Cerebellar nuclear complex (tissue), 1 donor: ENCODE results near the gene PTPRD.
A peak's percentile ranks its signal among the peaks of the same experiment; 100 is the strongest.

ENCODE experiments used
- DNase-seq, 2 experiments: peaks; one replicate each; lab custom pipeline; 2025; lab: John Stamatoyannopoulos, UW

PTPRD gene

GRCh38 chr9:8683496-8683895 is 1929.3 kb downstream of the PTPRD start:
- peak in 1 of 2 experiments; percentile 42 for DNase-seq

DNA sequence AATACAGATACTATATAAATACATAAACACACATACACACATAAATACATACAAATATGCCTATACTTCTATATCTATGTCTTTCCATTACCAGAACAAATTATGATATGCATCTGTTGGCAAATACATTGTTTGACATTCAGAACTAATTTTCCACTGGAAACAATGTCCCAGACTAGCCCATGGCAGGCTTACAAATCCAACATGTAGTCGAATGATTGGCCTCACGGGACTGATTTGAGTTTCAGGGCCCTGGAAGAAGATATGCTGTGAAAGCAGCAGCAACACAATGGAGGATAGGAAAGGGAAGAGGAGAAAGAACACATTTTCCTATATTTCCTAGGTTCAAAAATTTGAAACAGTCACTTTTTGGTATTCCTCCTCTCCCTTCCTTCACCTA is 1932.1 kb downstream of the PTPRD start:
- no peak for DNase-seq

DNA sequence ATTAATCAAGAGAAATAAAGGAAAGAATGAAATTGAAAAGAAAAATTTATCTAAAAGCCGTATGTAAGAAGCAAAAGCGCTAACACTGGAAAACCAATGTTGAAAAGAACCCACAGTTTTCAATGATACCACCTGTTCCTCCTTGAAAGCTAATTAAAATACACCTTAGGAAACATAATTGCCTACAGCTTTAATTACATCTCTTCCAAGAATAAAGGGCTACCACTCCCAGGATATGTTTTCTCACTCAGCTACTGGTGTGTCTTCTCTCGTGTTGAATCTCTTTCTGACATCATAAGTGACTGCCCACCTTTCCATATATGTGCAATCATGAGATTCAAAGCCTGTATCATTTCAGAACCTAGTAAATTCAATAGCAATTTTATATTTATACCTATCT is 1932.6 kb downstream of the PTPRD start:
- DNase-seq, result no peak

GRCh38 chr9:8679371-8679822 is 1933.4 kb downstream of the PTPRD start:
- DNase-seq, result no peak

DNA sequence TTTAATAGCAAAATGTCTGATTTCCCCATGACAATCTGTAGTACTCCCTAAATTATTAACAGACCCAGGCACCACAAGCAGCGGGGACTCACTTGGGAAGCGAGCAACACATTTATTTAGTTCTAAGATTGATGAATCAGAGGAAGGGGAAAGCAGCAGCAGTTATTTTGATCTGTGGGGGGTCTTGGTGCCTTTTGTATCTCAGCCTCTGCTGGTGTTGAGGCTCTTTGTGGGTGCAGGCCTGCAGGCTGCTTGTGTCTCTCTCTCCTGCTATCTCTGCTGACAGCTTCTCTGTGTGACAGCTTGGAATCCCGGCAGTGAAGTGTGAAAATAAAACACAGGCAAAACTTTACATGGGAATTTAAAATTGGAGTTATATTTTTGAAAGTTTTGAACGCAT is 1935.1 kb downstream of the PTPRD start:
- DNase-seq, result no peak

GRCh38 chr9:8674536-8674935 is 1938.3 kb downstream of the PTPRD start:
- no peak for DNase-seq

- no peak for DNase-seq
Observed at GRCh38 chr9:8673830-8674229, 1939.0 kb downstream of the PTPRD start.

GRCh38 chr9:8670751-8671150 is 1942.1 kb downstream of the PTPRD start:
- DNase-seq, result no peak

DNA sequence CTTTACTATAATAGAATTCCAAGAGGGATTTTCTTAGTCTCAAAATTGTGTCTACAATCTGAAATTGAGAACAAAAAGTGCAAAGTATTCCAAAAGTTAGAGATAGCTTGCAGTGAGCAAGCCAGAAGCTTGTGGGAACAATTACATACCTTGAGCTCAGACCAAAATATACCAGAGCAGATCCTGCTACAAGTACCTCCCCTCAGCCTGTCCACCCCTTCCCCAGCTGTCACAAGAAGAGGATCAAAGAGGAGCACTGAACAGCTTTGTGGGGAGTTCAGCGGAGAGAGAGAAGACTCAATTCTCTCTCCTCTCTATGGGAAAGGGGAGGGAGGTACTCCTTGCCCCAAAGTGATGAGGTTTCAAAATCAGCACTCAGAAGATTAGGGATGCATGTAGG is 1944.1 kb downstream of the PTPRD start:
- no peak for DNase-seq

DNA sequence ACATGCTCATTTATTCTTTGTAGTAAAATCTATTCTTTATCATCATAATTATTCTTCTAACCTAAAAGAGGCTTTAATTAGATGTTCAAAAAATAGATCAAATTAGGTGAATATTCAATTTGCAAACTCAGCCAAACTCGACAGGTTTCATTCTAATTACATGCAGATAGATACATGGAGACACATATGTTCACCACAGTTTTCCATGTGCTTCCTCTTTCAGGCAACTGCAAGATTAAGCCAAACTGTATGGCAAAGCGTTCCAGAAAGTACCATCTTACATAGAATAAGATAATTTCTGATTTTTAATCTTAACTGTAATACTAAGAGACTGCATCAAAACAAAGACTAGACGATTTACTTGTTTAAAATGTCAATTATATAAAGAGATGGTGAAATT is 1944.6 kb downstream of the PTPRD start:
- DNase-seq, result no peak

DNA sequence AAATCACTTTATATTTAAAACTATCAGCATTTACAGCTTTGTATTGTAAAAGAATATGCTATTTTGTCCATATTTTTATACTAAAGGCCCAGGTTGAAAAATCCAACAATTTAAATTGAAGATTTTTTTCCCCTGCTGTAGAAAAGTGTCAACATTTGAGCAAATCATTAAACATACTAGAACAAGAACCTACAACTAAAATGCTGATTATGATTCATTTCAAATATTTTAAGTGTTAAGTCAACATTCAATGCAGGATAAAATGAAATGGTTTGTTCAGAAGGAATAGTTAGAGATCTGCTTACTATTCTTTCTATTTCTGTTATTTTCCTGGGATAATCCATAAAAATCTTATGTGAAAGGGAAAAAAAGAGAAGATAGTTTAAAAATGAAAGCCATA is 1946.7 kb downstream of the PTPRD start:
- no peak for DNase-seq

- DNase-seq, result no peak
Observed at GRCh38 chr9:8660383-8660782, 1952.4 kb downstream of the PTPRD start.

DNA sequence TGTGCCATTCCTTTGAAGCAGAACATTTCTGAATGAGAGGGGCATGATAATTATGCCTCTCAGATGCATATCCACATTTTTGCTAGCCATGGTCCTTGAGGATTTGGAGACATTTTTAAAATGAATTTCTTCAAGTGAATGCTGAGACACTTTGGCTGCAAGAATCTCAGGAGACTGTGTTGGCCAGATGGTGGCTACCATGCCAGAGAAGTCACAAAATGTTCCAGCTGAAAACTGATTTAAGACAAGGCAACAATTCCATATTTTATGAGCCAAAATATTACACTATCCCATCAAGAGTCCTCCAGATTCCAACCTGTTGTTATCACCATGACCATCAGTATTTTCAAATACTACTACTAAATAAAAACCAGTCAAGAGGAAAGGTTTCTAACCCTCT is 1953.7 kb downstream of the PTPRD start:
- DNase-seq, result no peak

GRCh38 chr9:8655071-8655470 is 1957.7 kb downstream of the PTPRD start:
- DNase-seq, result no peak

DNA sequence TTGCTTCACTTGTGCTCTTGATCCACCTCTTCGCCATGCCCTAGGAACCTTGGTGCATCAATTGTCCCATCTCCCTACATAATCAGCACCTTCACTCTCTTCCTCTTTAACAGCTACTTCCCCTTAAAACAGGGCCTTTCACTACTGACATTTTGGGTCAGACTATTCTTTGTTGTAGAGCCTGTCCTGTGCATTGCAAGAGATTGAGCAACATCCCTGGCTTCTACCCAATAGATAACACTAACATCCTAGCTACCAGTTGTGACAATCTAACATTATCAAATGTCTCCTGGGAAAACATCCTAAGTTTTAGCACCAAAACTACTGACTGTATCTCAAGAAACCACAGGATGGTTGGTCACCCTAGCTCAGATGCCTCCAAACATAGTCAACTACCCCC is 1958.9 kb downstream of the PTPRD start:
- DNase-seq, result no peak

DNA sequence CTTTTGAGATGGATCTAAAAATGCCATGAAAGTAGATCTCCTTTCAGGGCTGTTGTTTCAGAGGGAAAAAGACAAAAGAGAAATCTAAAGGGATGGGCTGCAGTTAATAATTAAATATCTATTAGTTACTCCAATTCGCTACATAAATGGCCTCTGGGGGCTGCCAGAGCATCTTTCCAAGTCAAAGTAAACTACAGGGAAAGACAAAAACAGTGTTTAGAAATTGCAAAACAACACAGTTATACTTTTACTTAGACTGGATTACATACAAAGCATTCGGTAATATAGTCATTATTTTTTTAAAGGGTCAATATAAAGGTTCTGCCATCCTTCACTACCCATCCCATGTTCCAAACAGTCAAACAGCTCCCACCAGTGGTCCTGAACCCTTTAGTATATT is 1959.7 kb downstream of the PTPRD start:
- no peak for DNase-seq

- peak; percentile 56 to 79 for DNase-seq
Observed at GRCh38 chr9:8652255-8652654, 1960.5 kb downstream of the PTPRD start.

DNA sequence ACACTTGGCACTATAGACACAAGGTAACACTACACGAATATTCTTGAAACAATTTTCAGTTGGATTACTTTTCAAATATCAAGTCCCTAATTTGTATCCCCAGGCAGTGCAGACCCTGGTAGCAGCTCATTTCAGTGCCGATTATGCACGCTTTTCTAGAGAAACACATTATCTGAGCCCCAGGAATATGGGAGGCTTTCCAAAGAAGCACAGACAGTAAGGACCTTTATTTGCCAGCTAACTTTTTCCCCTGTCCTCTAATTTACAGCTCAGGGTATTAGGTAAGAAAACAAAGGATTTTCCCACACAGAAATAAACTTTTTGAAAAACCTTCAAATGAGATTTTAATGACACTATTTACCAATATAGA is 1961.0 kb downstream of the PTPRD start:
- peak; percentile 18 to 67 for DNase-seq

- peak in 1 of 2 experiments; percentile 56 for DNase-seq
Observed at GRCh38 chr9:8651070-8651845, 1961.5 kb downstream of the PTPRD start.

GRCh38 chr9:8649807-8650206 is 1963.0 kb downstream of the PTPRD start:
- DNase-seq, result no peak

- no peak for DNase-seq
Observed at GRCh38 chr9:8649160-8649559, 1963.6 kb downstream of the PTPRD start.

- no peak for DNase-seq
Observed at GRCh38 chr9:8648271-8648845, 1964.4 kb downstream of the PTPRD start.

DNA sequence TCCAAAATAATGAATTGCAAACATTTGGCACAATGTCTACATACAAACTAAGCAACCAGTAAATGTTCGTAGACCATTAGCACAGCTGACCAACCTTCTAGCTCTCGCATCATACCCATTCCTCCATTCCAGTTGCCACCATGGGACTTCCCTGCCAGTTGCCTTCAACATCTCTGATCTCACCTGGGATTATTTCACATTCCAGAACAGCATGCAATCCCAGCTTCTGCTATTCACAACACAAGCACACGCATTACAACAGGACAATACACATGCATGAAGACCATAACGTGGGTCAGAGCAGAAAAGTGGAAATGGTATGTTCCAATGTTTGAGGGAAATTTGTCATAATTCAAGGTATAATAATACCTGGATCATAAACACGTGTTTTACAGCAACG is 1965.0 kb downstream of the PTPRD start:
- DNase-seq, result no peak

- DNase-seq, result no peak
Observed at GRCh38 chr9:8644571-8644970, 1968.2 kb downstream of the PTPRD start.
